Smooth muscle cell (in vitro differentiated cells): ENCODE results near the gene ENPP1. TPM values are rescaled to one million over a fixed set of nuclear protein-coding genes. Genes with fewer than 3 reads are reported as not detected.

Experiments used
- DNase-seq: peaks from one replicate; lab custom pipeline; 2025; ENCODE audit not compliant: unreplicated experiment; lab: John Stamatoyannopoulos, UW
- H2AFZ ChIP-seq: fragments of 200-600 bp; sonication (generic); 2 replicates; pipeline ENCODE4 v1.6.0; 2016; ENCODE audit warnings: antibody characterized with exemption, low read depth, mild to moderate bottlenecking
- H3F3A ChIP-seq: fragments of 200-600 bp; sonication (generic); 2 replicates; pipeline ENCODE4 v1.6.0; 2017; ENCODE audit warnings: antibody characterized with exemption, low read depth
- H3K27ac ChIP-seq: fragments of 200-600 bp; sonication (generic); 2 replicates; pipeline ENCODE4 v1.5.1; 2016; ENCODE audit warnings: low read depth, mild to moderate bottlenecking
- H3K27me3 ChIP-seq: fragments of 200-600 bp; sonication (generic); 2 replicates; pipeline ENCODE4 v1.6.1; 2016; ENCODE audit warnings: low read depth, mild to moderate bottlenecking
- H3K36me3 ChIP-seq: fragments of 200-600 bp; sonication (generic); 2 replicates; pipeline ENCODE4 v1.5.1; 2016; ENCODE audit warnings: low read depth
- H3K4me1 ChIP-seq: fragments of 200-600 bp; sonication (generic); 2 replicates; pipeline ENCODE4 v1.5.1; 2016; ENCODE audit warnings: low read depth
- H3K4me2 ChIP-seq: fragments of 200-600 bp; sonication (generic); 2 replicates; pipeline ENCODE4 v1.6.0; 2016; ENCODE audit warnings: mild to moderate bottlenecking
- H3K4me3 ChIP-seq: fragments of 200-600 bp; sonication (generic); 2 replicates; pipeline ENCODE4 v1.5.1; 2016; ENCODE audit warnings: mild to moderate bottlenecking
- H3K79me2 ChIP-seq: fragments of 200-600 bp; sonication (generic); 2 replicates; pipeline ENCODE4 v1.6.0; 2016; ENCODE audit warnings: low read depth, mild to moderate bottlenecking
- H3K9ac ChIP-seq: fragments of 200-600 bp; sonication (generic); 2 replicates; pipeline ENCODE4 v1.6.0; 2016; ENCODE audit warnings: low read depth
- H3K9me3 ChIP-seq: fragments of 200-600 bp; sonication (generic); replicated peaks from 2 replicates; pipeline ENCODE4 v1.5.1; 2016; ENCODE audit warnings: low read depth
- H4K20me1 ChIP-seq: fragments of 200-600 bp; sonication (generic); 2 replicates; pipeline ENCODE4 v1.6.0; 2016; ENCODE audit warnings: low read depth
- WGBS: methylation state at CpG from one replicate; pipeline ENCODE4 v1.1.7; 2016; ENCODE audit warnings: low lambda C conversion rate; 5-methylcytosine and 5-hydroxymethylcytosine counted together
- polyA plus RNA-seq: library from polyadenylated mRNA; unstranded; fragments of >200 nt; fragmentation: Nextera tagmentation; extraction: Ambion mirVana; gene quantifications from 2 replicates; pipeline ENCODE4 v1.2.1, GENCODE V29; 2016
- total RNA-seq: library from RNA; depleted of rRNA; stranded (reverse); fragments of >200 nt; gene quantifications from 2 replicates; pipeline ENCODE4 v1.2.3, GENCODE V29; 2014
- TF ChIP-seq, protein P1 (sequence below): fragments of 200-600 bp; sonication (generic); IDR thresholded peaks from 2 replicates; pipeline ENCODE4 v1.5.1; 2017; ENCODE audit warnings: borderline replicate concordance, mild to moderate bottlenecking, antibody characterized with exemption; ENCODE audit not compliant: insufficient read depth, poor library complexity, severe bottlenecking

ENPP1 gene
- total RNA-seq (433 and 501 TPM in 2 replicates), polyA plus RNA-seq (193 and 329 TPM in 2 replicates)

DNA sequence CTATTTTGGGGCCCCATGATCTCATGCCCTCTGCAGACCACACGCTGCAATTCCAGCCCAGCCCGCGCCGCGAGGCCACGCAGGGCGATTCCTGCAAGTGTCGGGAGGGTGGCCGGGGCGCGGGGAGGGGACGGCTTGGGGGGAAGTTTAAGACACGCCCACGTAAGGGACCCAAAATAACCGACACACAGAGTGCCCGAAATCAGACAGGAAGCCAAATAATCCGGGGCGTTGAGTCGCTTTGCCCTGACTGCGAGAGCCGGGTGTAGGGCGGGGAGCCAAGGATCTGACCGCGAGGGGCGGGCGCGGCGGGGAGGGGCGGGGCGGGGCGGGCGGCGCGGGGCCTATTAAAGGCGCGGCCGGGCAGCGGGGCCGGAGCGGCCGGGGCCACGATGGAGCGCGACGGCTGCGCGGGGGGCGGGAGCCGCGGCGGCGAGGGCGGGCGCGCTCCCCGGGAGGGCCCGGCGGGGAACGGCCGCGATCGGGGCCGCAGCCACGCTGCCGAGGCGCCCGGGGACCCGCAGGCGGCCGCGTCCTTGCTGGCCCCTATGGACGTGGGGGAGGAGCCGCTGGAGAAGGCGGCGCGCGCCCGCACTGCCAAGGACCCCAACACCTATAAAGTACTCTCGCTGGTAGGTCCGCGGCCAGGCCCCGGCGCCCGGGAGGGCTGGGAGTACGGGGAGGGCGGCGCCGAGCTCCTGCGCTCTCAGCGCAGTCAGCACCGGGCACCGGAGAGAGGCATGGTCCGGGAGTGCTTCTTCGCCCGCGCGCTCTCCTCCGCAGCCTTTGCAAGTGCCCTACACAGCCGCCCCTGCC, at the start of gene ENPP1:
Gene ENPP1 (plus strand): TSS at position 377 of the 816 bp plus-strand sequence. CDS start 16 bp downstream, at position 393.
- peak; percentile 50 for DNase-seq
- no peaks in the 10 kb centered on the region for H3K27me3 ChIP-seq
- peak within 1 kb of the TSS; percentile 47 for H3K9ac ChIP-seq
- peaks cover 47% of the 10 kb centered on the region for H4K20me1 ChIP-seq
- peak within 1 kb of the TSS; percentile 92 for H3K4me2 ChIP-seq
- peak within 1 kb of the TSS; percentile 35 for H3K27ac ChIP-seq
- H3K79me2 ChIP-seq, result peaks cover 48% of the 10 kb centered on the region
- TF ChIP-seq, protein P1, sequence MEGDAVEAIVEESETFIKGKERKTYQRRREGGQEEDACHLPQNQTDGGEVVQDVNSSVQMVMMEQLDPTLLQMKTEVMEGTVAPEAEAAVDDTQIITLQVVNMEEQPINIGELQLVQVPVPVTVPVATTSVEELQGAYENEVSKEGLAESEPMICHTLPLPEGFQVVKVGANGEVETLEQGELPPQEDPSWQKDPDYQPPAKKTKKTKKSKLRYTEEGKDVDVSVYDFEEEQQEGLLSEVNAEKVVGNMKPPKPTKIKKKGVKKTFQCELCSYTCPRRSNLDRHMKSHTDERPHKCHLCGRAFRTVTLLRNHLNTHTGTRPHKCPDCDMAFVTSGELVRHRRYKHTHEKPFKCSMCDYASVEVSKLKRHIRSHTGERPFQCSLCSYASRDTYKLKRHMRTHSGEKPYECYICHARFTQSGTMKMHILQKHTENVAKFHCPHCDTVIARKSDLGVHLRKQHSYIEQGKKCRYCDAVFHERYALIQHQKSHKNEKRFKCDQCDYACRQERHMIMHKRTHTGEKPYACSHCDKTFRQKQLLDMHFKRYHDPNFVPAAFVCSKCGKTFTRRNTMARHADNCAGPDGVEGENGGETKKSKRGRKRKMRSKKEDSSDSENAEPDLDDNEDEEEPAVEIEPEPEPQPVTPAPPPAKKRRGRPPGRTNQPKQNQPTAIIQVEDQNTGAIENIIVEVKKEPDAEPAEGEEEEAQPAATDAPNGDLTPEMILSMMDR, result peak; percentile 16
- peak within 1 kb of the TSS; percentile 82 for H2AFZ ChIP-seq
- no peaks in the 10 kb centered on the region for H3K36me3 ChIP-seq
- peak within 1 kb of the TSS; percentile 82 for H3K4me3 ChIP-seq
- H3K9me3 ChIP-seq, result no peaks in the 10 kb centered on the region
- H3F3A ChIP-seq, result peaks cover 21% of the 10 kb centered on the region
- H3K4me1 ChIP-seq, result peaks cover 7% of the 10 kb centered on the region
- WGBS, result 1% methylated on average over 57 of the region's 99 CpGs

DNA sequence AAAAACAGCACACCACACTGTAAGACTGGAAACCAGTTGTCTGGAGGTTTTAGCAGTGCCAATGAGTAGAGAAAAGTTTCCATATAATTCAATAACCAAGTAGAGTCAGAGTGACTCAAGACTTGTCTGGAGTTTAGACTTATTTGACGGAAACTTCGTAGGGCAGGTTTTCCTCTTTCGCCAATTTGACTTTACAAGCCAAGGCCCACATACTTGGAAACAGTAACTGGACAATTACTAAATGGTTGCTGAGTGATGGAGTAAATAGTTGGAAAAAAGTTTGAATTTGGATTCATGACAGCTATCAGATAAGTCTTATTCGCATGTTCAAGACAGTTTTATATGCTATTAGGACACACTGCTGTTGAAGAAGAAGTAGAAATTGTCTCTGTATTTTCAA, 48.9 kb upstream of the ENPP1 start:
- Histone ChIP-seq H3K27ac (peak overlapping the region; percentile 70), H3K4me3 (no peak overlapping the region), H3K36me3 (no peaks in the 10 kb centered on the region), H3K4me2 (peak overlapping the region; percentile 7), H3K79me2 (no peaks in the 10 kb centered on the region), H3K9ac (no peak overlapping the region), H3K9me3 (no peaks in the 10 kb centered on the region), H2AFZ (no peak overlapping the region), H3F3A (peaks cover 11% of the 10 kb centered on the region), H4K20me1 (no peaks in the 10 kb centered on the region), H3K4me1 (peaks cover 14% of the 10 kb centered on the region), H3K27me3 (no peaks in the 10 kb centered on the region)
- WGBS, result 43% methylated on average over 4 of the region's 4 CpGs
- TF ChIP-seq, protein P1, result no peak
- DNase-seq, result no peak

DNA sequence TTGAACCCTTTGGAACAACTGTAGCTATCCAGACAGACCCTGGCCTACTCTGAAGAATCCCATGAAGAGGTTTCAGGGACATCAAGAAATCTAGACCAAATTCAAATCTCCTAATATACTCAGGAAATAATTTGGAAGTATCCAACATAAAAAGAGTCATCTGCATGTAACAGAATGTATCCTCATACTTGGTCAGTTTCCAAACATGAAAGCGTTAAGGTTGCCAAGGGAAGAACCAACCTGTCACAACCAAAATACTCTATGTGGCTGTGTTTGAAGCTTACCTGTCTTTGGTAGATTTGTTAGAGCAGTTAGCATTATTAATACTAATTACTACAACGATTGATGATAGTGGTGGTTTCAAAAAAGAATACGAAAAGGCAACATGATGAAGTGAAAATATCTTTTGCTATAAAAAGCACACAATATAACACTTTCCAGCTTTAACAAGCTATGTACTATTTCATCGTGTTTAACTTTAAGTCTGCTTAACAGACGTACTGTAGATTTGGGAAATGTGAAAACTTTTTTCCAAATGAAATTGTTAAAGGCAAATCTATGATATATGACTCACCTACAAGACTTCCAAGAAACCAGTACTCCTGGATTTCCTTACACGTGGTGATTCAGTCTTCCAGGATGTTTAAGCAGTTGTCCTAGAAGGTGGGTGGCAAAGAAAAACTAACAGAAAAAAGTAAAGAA, 46.6 kb upstream of the ENPP1 start:
- peak overlapping the region; percentile 17 for H3K4me2 ChIP-seq

More for the DNA sequence above, 46.6 kb upstream of the ENPP1 start:
- H3K27me3 ChIP-seq, result no peaks in the 10 kb centered on the region
- H4K20me1 ChIP-seq, result no peaks in the 10 kb centered on the region
- no peak overlapping the region for H3K9ac ChIP-seq
- H2AFZ ChIP-seq, result no peak overlapping the region
- no peaks in the 10 kb centered on the region for H3K36me3 ChIP-seq
- H3K27ac ChIP-seq, result peak overlapping the region; percentile 70
- peaks cover 18% of the 10 kb centered on the region for H3F3A ChIP-seq
- 51% methylated on average over 6 of the region's 6 CpGs for WGBS
- TF ChIP-seq, protein P1, result no peak
- H3K4me3 ChIP-seq, result no peak overlapping the region
- no peak for DNase-seq
- H3K9me3 ChIP-seq, result no peaks in the 10 kb centered on the region
- peaks cover 14% of the 10 kb centered on the region for H3K4me1 ChIP-seq
- no peaks in the 10 kb centered on the region for H3K79me2 ChIP-seq
